Islet of Langerhans (tissue), 1 donor: ENCODE measurements around the gene DOCK9.

Experiments used
- FAIRE-seq: peaks from one replicate; lab custom pipeline; 2011; peaks lifted over from hg19 to GRCh38; lab: Jason Lieb, UNC

The DOCK9 gene, protein sequence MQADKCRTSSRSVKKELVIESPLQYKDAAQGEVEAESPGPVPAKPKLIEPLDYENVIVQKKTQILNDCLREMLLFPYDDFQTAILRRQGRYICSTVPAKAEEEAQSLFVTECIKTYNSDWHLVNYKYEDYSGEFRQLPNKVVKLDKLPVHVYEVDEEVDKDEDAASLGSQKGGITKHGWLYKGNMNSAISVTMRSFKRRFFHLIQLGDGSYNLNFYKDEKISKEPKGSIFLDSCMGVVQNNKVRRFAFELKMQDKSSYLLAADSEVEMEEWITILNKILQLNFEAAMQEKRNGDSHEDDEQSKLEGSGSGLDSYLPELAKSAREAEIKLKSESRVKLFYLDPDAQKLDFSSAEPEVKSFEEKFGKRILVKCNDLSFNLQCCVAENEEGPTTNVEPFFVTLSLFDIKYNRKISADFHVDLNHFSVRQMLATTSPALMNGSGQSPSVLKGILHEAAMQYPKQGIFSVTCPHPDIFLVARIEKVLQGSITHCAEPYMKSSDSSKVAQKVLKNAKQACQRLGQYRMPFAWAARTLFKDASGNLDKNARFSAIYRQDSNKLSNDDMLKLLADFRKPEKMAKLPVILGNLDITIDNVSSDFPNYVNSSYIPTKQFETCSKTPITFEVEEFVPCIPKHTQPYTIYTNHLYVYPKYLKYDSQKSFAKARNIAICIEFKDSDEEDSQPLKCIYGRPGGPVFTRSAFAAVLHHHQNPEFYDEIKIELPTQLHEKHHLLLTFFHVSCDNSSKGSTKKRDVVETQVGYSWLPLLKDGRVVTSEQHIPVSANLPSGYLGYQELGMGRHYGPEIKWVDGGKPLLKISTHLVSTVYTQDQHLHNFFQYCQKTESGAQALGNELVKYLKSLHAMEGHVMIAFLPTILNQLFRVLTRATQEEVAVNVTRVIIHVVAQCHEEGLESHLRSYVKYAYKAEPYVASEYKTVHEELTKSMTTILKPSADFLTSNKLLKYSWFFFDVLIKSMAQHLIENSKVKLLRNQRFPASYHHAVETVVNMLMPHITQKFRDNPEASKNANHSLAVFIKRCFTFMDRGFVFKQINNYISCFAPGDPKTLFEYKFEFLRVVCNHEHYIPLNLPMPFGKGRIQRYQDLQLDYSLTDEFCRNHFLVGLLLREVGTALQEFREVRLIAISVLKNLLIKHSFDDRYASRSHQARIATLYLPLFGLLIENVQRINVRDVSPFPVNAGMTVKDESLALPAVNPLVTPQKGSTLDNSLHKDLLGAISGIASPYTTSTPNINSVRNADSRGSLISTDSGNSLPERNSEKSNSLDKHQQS (N-terminal part only)

DNA sequence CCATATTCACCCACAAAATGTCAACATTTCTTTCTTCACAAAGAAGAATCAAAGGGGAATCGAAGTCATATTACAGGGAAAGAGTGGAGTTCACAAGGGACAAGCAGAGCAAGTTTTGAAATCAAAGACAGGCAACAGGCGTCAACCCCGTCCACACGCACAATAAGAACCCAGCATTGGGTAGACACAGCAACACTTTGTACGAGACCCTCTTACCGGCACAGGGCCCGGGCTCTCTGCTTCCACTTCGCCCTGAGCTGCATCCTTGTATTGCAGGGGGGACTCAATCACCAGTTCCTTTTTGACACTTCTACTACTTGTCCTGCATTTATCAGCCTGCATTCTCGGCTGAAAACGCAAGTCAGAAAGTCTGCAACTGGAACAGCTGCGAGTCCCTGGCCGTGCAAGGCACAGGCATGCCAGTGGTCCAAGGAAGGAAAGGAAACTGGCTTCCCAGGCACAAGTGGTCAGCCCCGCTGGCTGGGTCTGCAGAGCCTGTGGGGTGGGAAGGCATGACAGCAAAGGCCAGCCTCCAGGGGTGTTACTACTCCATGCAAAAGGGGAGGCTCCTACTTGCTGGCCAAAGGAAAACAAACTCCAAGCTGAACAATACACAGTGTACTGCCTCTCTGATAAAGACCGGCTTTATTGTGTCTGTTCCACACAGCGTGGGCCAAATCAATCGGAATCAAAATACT is at the start of gene DOCK9:
TSS of gene DOCK9 (minus strand) at position 497 of the 698 bp plus-strand sequence. CDS start at position 342, 155 bp downstream.
- no peak for FAIRE-seq

DNA sequence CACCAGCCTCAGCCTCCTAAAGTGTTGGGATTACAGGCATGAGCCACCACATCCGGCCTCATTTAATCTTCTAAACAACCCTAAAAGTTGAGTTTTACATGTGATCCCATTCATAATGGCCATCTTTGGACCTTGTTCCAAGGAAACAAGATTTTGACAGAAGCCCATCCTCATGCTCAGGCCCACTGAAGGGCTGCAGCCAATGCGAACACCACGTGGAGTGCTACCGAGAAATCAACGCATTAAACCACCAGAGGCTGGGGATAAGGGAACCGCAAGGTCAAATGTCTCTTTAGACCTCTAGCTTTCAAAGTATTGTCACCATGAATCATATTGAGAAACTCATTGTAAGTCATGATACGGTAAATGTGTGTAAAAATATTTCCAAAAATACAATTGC is 49.4 kb upstream of the DOCK9 start:
- FAIRE-seq: no peak

- FAIRE-seq: no peak
Measured at GRCh38 chr13:99022941-99023340, 45.1 kb upstream of the DOCK9 start.

- no peak for FAIRE-seq
Measured at GRCh38 chr13:99018418-99019180, 40.7 kb upstream of the DOCK9 start.

- FAIRE-seq: no peak
Measured at GRCh38 chr13:99015606-99016490, 38.0 kb upstream of the DOCK9 start.

DNA sequence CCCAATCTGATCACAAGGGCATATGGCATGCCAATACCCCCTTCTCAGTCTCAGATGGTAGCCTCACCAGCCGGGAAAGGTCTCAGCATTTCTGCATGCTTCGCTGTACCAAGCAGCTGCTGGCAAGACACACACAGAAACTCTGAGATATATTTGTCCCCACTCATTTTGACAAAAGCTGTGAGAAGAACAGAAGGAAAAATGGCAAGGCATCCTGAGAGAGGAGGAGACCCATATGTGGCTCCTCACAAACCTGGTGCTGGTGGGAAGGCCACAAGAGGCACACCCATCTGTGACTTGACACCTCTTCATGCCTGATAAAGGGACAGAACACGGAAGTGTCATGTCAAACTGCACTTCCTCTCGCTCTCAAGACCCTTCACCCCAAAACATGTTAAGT is 36.7 kb upstream of the DOCK9 start:
- no peak for FAIRE-seq

- no peak for FAIRE-seq
Measured at GRCh38 chr13:99013951-99014350, 36.1 kb upstream of the DOCK9 start.

DNA sequence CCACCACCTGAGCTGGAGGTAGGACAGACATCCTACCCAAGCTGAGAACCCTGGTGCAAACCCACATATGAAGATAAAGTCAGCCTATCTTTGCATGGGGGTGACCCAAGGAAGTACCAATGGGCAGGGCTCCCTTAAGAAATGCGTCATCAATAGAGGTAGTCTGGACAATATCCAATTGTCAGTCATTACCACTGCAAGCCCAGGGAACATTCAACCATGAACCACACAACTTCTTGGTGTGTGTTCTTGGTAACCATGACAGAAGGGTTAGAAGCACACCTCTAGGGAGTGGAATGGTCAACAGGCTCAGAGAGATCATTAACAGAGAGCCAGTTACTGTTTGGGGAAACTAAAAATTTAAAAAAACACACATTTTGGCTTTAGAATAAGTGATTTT is 34.7 kb upstream of the DOCK9 start:
- no peak for FAIRE-seq

DNA sequence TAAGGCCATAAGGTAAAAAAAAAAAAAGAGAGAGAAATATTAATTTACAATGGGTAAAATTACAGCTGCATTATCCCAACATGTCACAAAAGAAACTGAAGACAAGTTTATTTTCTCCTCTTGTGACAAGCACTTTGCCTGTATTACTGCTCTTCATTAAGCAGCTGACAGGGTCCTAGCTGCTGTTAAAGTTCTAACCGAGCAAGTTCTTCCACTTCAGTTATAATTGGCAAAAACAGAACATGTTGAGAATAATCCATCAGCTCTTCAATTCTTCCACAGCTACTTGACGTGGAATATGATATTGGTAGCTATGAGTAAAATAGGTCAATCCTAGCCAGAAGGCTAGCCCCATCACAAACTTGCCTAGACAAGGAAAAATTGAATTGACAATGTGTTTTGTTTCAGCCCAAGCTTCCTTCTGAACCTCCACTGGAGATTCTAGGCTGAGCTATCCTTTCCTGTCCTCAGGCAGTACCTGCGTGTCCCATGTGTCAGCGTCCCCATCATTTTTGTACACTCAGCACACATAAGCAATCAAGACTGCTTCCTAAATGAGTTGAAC is 32.2 kb upstream of the DOCK9 start:
- FAIRE-seq: no peak

DNA sequence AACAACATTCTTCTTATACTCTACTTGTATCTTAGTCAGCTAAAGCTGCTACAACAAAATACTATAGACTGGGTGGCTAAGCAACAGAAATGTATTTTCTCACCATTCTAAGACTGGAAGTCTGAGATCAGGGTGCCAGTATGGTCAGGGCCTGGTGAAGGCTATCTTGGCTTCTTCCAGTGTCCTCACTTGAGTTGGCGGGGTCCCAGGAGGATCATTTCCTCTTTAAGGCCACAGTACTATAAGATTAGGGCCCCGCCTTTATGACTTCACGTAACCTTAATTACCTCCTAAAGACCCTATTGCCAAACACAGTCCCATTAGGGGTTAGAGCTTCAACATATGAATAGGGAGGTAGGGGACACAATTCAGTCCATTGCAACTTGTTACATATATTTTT is 30.7 kb upstream of the DOCK9 start:
- no peak for FAIRE-seq

DNA sequence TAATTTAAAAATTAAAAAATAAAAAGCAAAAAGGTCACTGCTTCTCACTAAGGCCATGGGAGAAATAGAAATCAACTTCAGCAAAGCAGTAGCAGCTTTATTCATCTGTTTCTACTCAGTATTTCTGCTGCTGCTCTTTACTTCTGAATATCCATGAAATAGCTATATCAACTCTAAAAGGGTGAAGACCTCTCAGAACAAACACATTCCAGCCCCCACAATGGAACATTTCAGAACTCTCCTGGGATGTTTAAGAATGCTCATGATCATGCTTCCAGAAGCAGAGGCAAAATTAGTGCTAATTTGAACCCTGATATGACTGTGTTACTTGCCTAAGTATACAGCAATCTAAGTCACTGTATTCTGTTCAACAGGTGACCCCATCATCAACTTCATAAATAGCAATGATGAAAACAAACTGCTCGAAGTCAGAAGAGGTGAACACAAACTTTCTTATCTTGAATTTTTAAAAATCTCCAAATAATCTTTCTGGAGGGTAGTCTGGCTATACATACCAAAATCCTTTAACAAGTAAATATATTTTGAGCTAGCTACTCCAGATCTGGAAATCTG is 29.6 kb upstream of the DOCK9 start:
- no peak for FAIRE-seq

GRCh38 chr13:99005609-99006008 is 27.7 kb upstream of the DOCK9 start:
- no peak for FAIRE-seq

DNA sequence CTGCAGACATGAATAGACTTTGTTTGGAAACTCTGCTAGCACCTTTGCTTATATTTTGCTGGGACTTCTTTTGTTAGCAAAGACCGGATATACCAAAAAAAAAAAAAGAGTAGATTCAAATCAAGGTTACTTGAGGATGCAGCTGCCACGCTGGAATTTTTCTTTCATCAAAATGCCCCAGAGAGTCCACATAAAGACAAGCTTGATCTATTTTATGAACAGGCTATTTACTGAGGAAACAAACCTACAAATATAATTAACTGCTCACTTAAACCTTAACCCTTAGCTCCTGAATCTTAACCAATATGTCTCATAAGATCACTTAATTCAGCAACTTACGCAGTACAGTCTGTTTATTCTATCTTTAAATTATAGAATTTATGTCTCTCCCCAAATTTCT is 27.1 kb upstream of the DOCK9 start:
- no peak for FAIRE-seq

DNA sequence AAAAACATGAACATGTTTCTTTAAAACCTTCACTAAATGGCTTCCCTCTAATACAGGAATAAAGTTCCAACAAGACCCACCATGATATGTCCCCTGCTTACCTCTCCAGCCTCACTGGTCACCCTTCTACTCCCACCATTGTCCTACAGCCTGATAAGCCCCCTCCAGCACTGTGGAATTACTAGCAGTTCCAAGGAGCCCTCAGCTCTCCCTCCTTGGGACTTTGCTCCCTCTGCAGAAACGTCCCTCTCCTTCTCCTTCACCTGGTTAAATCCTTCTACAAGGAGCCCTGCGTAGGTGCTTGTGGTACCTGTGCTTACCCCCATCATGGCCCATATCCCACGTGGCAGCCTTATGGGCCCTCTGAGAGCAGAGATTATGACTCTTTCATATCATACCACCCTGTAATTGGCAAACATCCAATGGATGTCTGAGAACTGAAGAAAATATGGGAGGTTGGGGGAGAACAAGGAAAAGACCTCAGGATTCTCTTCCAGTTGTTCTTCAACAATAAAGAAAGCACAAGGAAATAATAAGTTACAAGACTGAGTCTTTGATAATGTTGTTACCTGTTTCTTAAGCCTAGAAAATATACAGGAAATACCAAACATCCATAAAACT is 26.1 kb upstream of the DOCK9 start:
- no peak for FAIRE-seq

DNA sequence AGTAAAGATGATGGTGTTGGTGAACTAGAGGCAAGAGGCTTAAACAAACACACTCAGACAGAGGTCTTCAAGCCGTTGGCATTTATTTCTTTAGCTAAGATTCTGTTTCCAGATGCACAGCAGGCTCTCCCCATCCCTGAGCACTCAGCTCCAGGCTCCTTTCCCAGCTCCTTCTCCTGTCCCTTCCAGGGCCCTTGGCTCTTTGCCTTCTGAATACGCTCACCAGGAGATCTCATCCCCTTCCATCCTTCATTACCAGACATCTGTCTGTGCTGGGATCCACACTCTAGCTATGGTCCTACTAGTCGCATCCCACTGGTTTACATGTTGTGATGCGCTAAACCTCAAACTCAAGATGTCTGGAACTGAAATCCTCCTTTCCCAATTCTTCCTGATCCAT is 25.3 kb upstream of the DOCK9 start:
- no peak for FAIRE-seq

- FAIRE-seq: no peak
Measured at GRCh38 chr13:99002172-99002710, 24.4 kb upstream of the DOCK9 start.

- no peak for FAIRE-seq
Measured at GRCh38 chr13:99000137-99000536, 22.3 kb upstream of the DOCK9 start.

GRCh38 chr13:98999639-98999952 is 21.7 kb upstream of the DOCK9 start:
- no peak for FAIRE-seq
